Peyer's patch (tissue), 4 donors: ENCODE measurements around the gene FAM200C.

Experiments
- POLR2A ChIP-seq, 2 donors: fragments of 450-650 bp; IDR thresholded peaks; one replicate each; pipeline ENCODE4 v1.5.1; 2017; ENCODE audit warnings: antibody characterized with exemption in 2 of 2, mild to moderate bottlenecking in 2 of 2, moderate library complexity in 2 of 2
- TF ChIP-seq, protein P1 (sequence below), 6 experiments: fragments of 450-650 bp in 4 of 6; fragments of 200-600 bp in 2 of 6; sonication (generic) in 1 of 6; IDR thresholded peaks; one replicate each; pipeline ENCODE4 v1.5.1; 2017 to 2019; ENCODE audit warnings: antibody characterized with exemption in 6 of 6, mild to moderate bottlenecking in 3 of 6, moderate library complexity in 1 of 6

DNA sequence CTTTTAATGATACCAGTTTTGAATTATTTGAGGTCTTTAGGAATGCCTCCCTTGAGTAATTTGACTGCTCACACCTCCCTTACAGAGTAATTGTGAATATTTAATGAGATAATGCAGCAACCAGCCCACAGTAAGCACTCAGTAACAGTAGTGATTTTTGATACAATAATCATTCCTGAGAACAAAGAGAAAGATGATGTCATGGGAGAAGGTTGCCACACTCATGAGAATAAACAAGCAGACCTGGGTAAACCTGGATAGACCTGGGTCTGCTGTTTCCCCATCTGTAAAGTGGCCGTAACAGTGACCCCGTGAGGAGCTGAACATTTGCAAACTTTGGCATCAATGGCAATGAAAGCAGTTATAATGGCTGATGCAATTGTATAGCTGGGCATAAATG is 33.6 kb downstream of the FAM200C start:
- TF ChIP-seq, protein P1, sequence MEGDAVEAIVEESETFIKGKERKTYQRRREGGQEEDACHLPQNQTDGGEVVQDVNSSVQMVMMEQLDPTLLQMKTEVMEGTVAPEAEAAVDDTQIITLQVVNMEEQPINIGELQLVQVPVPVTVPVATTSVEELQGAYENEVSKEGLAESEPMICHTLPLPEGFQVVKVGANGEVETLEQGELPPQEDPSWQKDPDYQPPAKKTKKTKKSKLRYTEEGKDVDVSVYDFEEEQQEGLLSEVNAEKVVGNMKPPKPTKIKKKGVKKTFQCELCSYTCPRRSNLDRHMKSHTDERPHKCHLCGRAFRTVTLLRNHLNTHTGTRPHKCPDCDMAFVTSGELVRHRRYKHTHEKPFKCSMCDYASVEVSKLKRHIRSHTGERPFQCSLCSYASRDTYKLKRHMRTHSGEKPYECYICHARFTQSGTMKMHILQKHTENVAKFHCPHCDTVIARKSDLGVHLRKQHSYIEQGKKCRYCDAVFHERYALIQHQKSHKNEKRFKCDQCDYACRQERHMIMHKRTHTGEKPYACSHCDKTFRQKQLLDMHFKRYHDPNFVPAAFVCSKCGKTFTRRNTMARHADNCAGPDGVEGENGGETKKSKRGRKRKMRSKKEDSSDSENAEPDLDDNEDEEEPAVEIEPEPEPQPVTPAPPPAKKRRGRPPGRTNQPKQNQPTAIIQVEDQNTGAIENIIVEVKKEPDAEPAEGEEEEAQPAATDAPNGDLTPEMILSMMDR (IDR thresholded peaks at IDR 0.05): no peak
- TF ChIP-seq POLR2A (IDR thresholded peaks at IDR 0.05): no peak
